GM12891 (cell line): ENCODE data around the gene EFNB1.

Experiments
- POLR2A ChIP-seq: IDR thresholded peaks from 2 replicates; pipeline ENCODE4 v1.6.1; 2011; ENCODE audit warnings: low read depth, low read length, control low read depth
- POLR2AphosphoS5 ChIP-seq: IDR thresholded peaks from 2 replicates; pipeline ENCODE4 v1.6.1; 2011; ENCODE audit warnings: low read depth, low read length, control low read depth
- POU2F2 ChIP-seq: IDR thresholded peaks from 2 replicates; pipeline ENCODE4 v1.6.1; 2011; ENCODE audit warnings: low read depth, mild to moderate bottlenecking, control low read depth, low read length, moderate library complexity
- SPI1 ChIP-seq: IDR thresholded peaks from 2 replicates; pipeline ENCODE4 v1.6.1; 2011; ENCODE audit warnings: low read depth, low read length, control low read depth

DNA sequence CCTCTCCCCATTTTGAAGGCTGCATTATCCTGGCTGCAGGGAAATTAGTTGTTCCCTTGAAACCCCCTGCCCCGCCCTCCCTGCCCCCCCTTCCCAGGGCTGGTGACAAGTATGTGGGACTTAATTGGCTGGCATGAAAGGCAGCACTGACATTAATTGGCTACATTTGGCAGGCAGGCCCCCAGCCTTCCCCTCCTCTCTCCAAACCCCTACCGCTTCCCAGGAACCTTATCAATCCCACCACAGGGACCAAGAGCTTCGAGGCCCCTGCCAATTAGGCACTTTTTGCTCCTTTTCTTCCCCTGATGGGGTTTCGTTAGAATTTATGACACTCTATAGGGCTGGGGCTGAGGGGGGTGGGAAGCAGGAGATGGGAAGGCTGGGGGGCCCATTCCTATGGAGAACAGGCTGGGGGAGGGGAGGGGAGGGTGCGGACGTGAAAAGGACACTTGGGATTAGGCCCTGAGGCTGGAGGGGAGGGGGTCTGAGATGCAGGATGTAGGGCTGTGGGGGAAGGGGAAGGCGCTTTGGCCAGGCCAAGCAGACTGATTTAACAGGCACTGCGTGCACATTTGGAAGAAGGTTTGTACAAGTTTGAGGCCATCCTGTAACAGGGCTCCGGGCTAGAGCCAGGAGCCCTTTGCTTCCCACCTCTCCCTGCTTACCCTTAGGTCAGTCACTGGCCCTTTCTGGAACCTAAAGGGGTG lies 52.2 kb downstream of the EFNB1 start:
- TF ChIP-seq POLR2A (no peak), POLR2AphosphoS5 (no peak), SPI1 (no peak), POU2F2 (no peak)
